Activated naive CD8-positive, alpha-beta T cell (primary cell): ENCODE results near the gene COPE.

Source experiments
- H3K27ac Mint-ChIP-seq: one replicate; pipeline ENCODE4 v1.8.0; 2021; ENCODE audit warnings: mixed read lengths
- H3K27me3 Mint-ChIP-seq: one replicate; pipeline ENCODE4 v1.8.0; 2021; ENCODE audit warnings: mixed read lengths
- H3K36me3 Mint-ChIP-seq: one replicate; pipeline ENCODE4 v1.8.0; 2021; ENCODE audit warnings: mixed read lengths
- H3K4me1 Mint-ChIP-seq: one replicate; pipeline ENCODE4 v1.8.0; 2021; ENCODE audit warnings: low read depth, mixed read lengths
- H3K4me3 Mint-ChIP-seq: one replicate; pipeline ENCODE4 v1.8.0; 2021; ENCODE audit warnings: mild to moderate bottlenecking, mixed read lengths
- H3K9me3 Mint-ChIP-seq: one replicate; pipeline ENCODE4 v1.8.0; 2021; ENCODE audit warnings: low read depth, mixed read lengths

COPE gene

DNA sequence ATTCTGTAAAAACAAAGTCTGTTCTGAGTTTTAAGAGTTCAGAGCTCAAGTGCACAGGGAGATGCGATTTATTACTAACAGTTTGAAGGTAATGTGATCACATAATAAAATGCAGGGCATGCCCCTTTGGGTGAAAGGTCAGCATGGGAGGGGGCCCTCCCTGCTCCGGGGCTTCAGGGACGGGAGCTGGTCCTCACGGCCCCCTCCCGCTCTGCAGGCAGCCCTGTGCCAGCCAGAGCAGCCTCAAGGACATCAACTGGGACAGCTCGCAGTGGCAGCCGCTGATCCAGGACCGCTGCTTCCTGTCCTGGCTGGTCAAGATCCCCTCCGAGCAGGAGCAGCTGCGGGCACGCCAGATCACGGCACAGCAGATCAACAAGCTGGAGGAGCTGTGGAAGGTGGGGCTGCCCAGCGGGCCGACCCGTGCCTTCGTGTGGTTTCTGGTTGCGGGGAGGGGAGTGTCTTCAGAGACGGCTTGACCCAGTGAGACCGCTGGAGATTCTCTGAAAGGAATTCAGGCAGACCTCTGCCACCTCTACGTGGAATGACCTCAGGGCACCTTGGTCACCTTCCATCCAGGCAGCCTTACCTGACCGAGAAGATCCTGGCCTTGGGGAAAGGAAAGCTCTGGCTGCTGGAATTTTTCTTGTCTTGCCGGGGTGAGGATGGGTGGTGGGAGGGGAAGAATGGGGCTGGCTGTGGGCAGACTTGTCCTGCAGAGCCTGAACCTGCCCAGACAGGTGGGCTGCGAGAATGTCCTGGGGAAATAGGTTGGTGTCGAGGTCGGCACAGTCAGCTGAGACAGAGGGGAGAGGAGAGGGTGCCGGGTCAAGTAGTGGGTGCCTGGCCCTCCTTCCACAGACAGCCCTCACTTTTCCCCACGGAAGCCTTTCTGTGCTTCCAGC, 68.5 kb downstream of the COPE start:
- H3K27me3 Mint-ChIP-seq, result no peaks in the 10 kb centered on the region
- peaks cover 2% of the 10 kb centered on the region for H3K36me3 Mint-ChIP-seq
- no peaks in the 10 kb centered on the region for H3K9me3 Mint-ChIP-seq
- no peak overlapping the region for H3K4me3 Mint-ChIP-seq
- peaks cover 33% of the 10 kb centered on the region for H3K4me1 Mint-ChIP-seq
- H3K27ac Mint-ChIP-seq, result no peak overlapping the region

DNA sequence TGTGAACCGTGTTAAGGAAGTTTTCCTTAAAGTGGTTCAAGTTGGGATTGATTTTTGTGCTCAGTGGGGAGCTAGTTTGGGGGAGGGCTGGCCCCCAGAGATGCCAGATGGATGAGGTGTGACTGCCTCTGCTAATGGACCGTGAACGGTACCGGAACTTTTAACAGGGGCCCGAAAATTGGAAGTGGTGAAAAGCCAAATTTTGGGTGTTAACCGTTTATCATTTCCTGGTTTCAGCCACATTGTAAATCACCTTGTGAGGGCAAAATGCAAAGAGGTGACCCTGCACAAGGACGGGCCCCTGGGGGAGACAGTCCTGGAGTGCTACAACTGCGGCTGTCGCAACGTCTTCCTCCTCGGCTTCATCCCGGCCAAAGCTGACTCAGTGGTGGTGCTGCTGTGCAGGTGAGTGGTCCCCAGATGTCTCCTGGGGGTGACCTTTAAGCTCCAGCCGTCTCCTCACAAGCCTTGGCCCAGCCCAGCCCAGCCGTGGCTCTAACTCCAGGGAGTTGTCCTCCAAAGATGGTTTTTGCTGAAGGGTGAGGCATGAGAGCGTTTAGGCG, 69.3 kb downstream of the COPE start:
- peak overlapping the region; percentile 42 for H3K4me3 Mint-ChIP-seq
- H3K27me3 Mint-ChIP-seq, result no peaks in the 10 kb centered on the region
- H3K4me1 Mint-ChIP-seq, result peaks cover 40% of the 10 kb centered on the region
- no peaks in the 10 kb centered on the region for H3K9me3 Mint-ChIP-seq
- no peak overlapping the region for H3K27ac Mint-ChIP-seq
- H3K36me3 Mint-ChIP-seq, result peaks cover 2% of the 10 kb centered on the region
